Tibial nerve (tissue), 4 donors: ENCODE results near the gene SLC25A48.

Experiments
- EP300 ChIP-seq, 2 donors: sonication (generic); formaldehyde crosslinking; IDR thresholded peaks; one replicate each; pipeline ENCODE4 v1.6.1; 2017; ENCODE audit warnings: antibody characterized with exemption in 2 of 2, mild to moderate bottlenecking in 1 of 2
- TF ChIP-seq, protein P1 (sequence below), 5 experiments: fragments of 200-600 bp in 3 of 5; fragments of 450-650 bp in 2 of 5; sonication (generic) in 3 of 5; IDR thresholded peaks; one replicate each; pipeline ENCODE4 v1.5.1; 2016 to 2019; ENCODE audit warnings: antibody characterized with exemption in 5 of 5, mild to moderate bottlenecking in 3 of 5, moderate library complexity in 2 of 5

DNA sequence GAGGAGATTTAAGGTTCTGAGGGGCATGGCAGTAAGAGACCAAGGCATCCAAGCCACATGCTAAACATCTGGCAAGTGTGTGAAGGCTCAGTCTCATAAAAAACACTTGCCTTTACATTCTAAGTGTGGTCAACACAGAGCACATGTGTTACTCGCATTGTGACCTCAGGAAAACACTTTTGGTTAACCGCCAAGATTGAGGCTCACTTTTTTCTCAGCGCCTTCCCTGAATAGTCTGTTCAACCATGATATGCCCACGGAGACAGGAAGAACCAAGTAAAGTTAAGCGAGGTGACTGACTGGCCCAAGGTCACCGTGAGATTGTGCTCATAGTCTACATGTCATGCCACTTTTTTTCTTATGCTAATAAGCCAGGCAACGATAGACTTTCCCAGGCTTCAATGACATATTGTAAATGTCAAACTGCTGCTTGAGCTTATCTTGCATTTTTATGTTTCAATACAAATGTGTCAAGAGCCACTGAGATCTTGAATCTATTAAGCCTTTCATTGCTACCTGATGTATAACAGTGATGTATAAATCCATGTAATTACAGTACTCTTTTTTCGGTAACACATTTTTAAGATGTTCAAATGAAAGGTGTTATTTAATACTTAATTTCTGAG is 82.3 kb downstream of the SLC25A48 start:
- TF ChIP-seq, protein P1, sequence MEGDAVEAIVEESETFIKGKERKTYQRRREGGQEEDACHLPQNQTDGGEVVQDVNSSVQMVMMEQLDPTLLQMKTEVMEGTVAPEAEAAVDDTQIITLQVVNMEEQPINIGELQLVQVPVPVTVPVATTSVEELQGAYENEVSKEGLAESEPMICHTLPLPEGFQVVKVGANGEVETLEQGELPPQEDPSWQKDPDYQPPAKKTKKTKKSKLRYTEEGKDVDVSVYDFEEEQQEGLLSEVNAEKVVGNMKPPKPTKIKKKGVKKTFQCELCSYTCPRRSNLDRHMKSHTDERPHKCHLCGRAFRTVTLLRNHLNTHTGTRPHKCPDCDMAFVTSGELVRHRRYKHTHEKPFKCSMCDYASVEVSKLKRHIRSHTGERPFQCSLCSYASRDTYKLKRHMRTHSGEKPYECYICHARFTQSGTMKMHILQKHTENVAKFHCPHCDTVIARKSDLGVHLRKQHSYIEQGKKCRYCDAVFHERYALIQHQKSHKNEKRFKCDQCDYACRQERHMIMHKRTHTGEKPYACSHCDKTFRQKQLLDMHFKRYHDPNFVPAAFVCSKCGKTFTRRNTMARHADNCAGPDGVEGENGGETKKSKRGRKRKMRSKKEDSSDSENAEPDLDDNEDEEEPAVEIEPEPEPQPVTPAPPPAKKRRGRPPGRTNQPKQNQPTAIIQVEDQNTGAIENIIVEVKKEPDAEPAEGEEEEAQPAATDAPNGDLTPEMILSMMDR (IDR thresholded peaks at IDR 0.05) = no peak
- TF ChIP-seq EP300 (IDR thresholded peaks at IDR 0.05) = no peak
